ENCODE data around the gene WDR54.

Gene WDR54

GRCh38 chr2:74421221-74421870 is at the start of gene WDR54, which contains the start of gene C2orf81:
Gene WDR54, plus strand, starts transcription at chr2:74421730. Its CDS starts 424 bp downstream, at chr2:74422154.
Gene C2orf81, minus strand, starts transcription at chr2:74421619. Its CDS starts 59 bp downstream, at chr2:74421560.
- DNase-seq, result peak; percentile 94

GRCh38 chr2:74372674-74373073 is 48.9 kb upstream of the WDR54 start:
- no peak for DNase-seq

- DNase-seq, result no peak
Observed at GRCh38 chr2:74373221-74373676, 48.3 kb upstream of the WDR54 start.

GRCh38 chr2:74373985-74374384 is 47.5 kb upstream of the WDR54 start:
- no peak for DNase-seq

- DNase-seq, result no peak
Observed at GRCh38 chr2:74374509-74375205, 46.9 kb upstream of the WDR54 start.

- DNase-seq, result no peak
Observed at GRCh38 chr2:74375838-74376237, 45.7 kb upstream of the WDR54 start.

- DNase-seq, result no peak
Observed at GRCh38 chr2:74378007-74378406, 43.5 kb upstream of the WDR54 start.

- peak; percentile 12 for DNase-seq
Observed at GRCh38 chr2:74379851-74380789, 41.4 kb upstream of the WDR54 start, which contains the start of gene DCTN1. Gene DCTN1, minus strand, starts transcription at chr2:74380311. Its CDS starts 274 bp downstream, at chr2:74380037.

- no peak for DNase-seq
Observed at GRCh38 chr2:74381751-74382150, 39.8 kb upstream of the WDR54 start.

- DNase-seq, result no peak
Observed at GRCh38 chr2:74383254-74383653, 38.3 kb upstream of the WDR54 start.

GRCh38 chr2:74384051-74384450 is 37.5 kb upstream of the WDR54 start:
- DNase-seq, result no peak

GRCh38 chr2:74385396-74385795 is 36.1 kb upstream of the WDR54 start:
- DNase-seq, result no peak

GRCh38 chr2:74387346-74387745 is 34.2 kb upstream of the WDR54 start:
- DNase-seq, result no peak

GRCh38 chr2:74390606-74391005 is 30.9 kb upstream of the WDR54 start:
- DNase-seq, result no peak

- DNase-seq, result no peak
Observed at GRCh38 chr2:74391209-74391579, 30.3 kb upstream of the WDR54 start.

- DNase-seq, result peak; percentile 95
Observed at GRCh38 chr2:74391580-74392448, 29.7 kb upstream of the WDR54 start.

- DNase-seq, result no peak
Observed at GRCh38 chr2:74392449-74392743, 29.1 kb upstream of the WDR54 start.

GRCh38 chr2:74393525-74393924 is 28.0 kb upstream of the WDR54 start:
- no peak for DNase-seq

- no peak for DNase-seq
Observed at GRCh38 chr2:74396149-74396548, 25.4 kb upstream of the WDR54 start.

GRCh38 chr2:74399785-74400184 is 21.7 kb upstream of the WDR54 start:
- DNase-seq, result no peak

- DNase-seq, result no peak
Observed at GRCh38 chr2:74401891-74402290, 19.6 kb upstream of the WDR54 start.

- DNase-seq, result no peak
Observed at GRCh38 chr2:74406035-74406434, 15.5 kb upstream of the WDR54 start.

All from activated gamma-delta T cell treated with Interleukin-2 at 50 U/mL for 16 hours (primary cell).